Measurements from ENCODE around the gene C12orf75. TPM values are rescaled to one million over a fixed set of nuclear protein-coding genes. Genes with fewer than 3 reads are reported as not detected.

The C12orf75 gene
- total and polyA plus RNA-seq, 2 donors (not counting 3 experiments of a cell fraction or from before 2014, with no cell fraction given) = 23.6 to 60.7 TPM

- FAIRE-seq (no peak), DNase-seq (ENCODE audit: low read depth, low spot score) (no peak)
- Histone ChIP-seq H3K4me2 (ENCODE audit: insufficient read depth, low read length) (no peak overlapping the region), H3K27me3 (ENCODE audit: control insufficient read depth in 2 of 2, insufficient read depth in 2 of 2, low read length in 2 of 2) (no peaks in the 10 kb centered on the region), H3K4me3 (replicated peaks in 1 of 3; ENCODE audit: insufficient read depth in 1 of 3, low read depth in 1 of 3, low read length in 3 of 3) (no peak overlapping the region), H3K9me1 (replicated peaks; ENCODE audit: control insufficient read depth, extremely low read depth, insufficient read depth, low read length) (no peaks in the 10 kb centered on the region), H3K9me3 (replicated peaks; ENCODE audit: control insufficient read depth, insufficient read depth, low read length) (no peaks in the 10 kb centered on the region), H3K79me2 (ENCODE audit: control insufficient read depth, insufficient read depth, low read length) (no peaks in the 10 kb centered on the region), H2AFZ (ENCODE audit: low read depth, low read length) (no peak overlapping the region), H3K4me1 (ENCODE audit: control insufficient read depth, extremely low read depth, insufficient read depth, low read length) (peaks cover 16% of the 10 kb centered on the region), H3K36me3 (ENCODE audit: control insufficient read depth in 2 of 2, extremely low read depth in 1 of 2, insufficient read depth in 2 of 2, low read length in 2 of 2) (no peaks in the 10 kb centered on the region), H3K9ac (replicated peaks; ENCODE audit: extremely low read depth, insufficient read depth, low read length) (no peak overlapping the region), H3K27ac (ENCODE audit: insufficient read depth, low read depth, low read length) (no peak overlapping the region), H4K20me1 (replicated peaks; ENCODE audit: control insufficient read depth, extremely low read depth, insufficient read depth, low read length) (no peaks in the 10 kb centered on the region)
- ChIA-PET POLR2A (no interaction called here), CTCF (interaction anchor here (1.0 to 1.4 kb wide), 2 partner anchors 11 to 14 kb away, joined by 3 to 4 read pairs; no protein-coding TSS in a partner anchor)
- intact Hi-C loops (cut with micrococcal nuclease) = no loop called here
- BruUV-seq (replicated peaks) = no TSS peak
- dilution Hi-C loops (cut with MboI; ENCODE audit: extremely low pct_ligation_motif_present, low sequenced_read_pairs) = no loop called here
- TF ChIP-seq FOS (IDR thresholded peaks at IDR 0.05; ENCODE audit: borderline replicate concordance, insufficient read depth, low read length) (no peak), POLR2AphosphoS5 (IDR thresholded peaks at IDR 0.05; ENCODE audit: insufficient read depth, low read depth, low read length) (no peak), CTCF (IDR thresholded peaks at IDR 0.05; ENCODE audit: extremely low read depth in 1 of 2, insufficient read depth in 1 of 2, low read depth in 1 of 2, low read length in 2 of 2) (no peak), POLR2A (IDR thresholded peaks at IDR 0.05; ENCODE audit: low read depth, low read length) (no peak), JUN (IDR thresholded peaks at IDR 0.05; ENCODE audit: borderline replicate concordance, insufficient read depth, insufficient read length, low read depth) (no peak), GATA2 (IDR thresholded peaks at IDR 0.05; ENCODE audit: insufficient read depth, insufficient read length, low read depth, low read length) (no peak), MYC (IDR thresholded peaks at IDR 0.05; ENCODE audit: low read depth, low read length) (no peak)
Observed at GRCh38 chr12:105294161-105294560, 36.3 kb upstream of the C12orf75 start.
